ENCODE measurements around the gene ADCYAP1. TPM values are rescaled to one million over a fixed set of nuclear protein-coding genes. Genes with fewer than 3 reads are reported as not detected.

Gene ADCYAP1
- polyA plus RNA-seq, 1 of the 3 experiments (the other 2 are of a cell fraction): not detected

DNA sequence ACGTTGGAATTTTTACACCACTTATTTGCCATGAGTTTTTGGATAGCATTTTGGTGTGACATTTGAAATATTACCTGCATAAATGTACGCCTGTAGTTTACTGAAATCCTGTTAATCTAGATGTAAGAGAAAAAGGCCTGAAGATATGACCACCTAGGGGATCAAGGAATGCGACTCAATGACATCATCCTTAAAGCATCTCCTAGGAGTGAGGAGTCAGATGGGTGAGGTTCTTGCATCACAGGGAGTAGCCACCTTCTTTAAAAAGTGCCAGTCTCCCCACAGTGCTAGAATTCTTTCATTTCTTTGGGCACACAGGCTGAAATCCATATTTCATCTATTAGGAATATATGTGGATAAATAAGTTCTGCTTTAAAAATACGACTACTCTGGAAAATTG lies 34.5 kb downstream of the ADCYAP1 start:
- ChIA-PET POLR2A (no interaction called here), CTCF (no interaction called here)
- Histone ChIP-seq H3K79me2 (ENCODE audit: insufficient read depth) (no peaks in the 10 kb centered on the region), H3K36me3 (replicated peaks in 1 of 2; ENCODE audit: control insufficient read depth in 1 of 2, insufficient read depth in 2 of 2, low read length in 1 of 2) (no peaks in the 10 kb centered on the region), H3K27me3 (ENCODE audit: insufficient read depth) (no peaks in the 10 kb centered on the region), H3K9me3 (no peaks in the 10 kb centered on the region), H3F3A (replicated peaks; ENCODE audit: insufficient read depth) (no peaks in the 10 kb centered on the region), H3K4me1 (ENCODE audit: control insufficient read depth in 1 of 2, insufficient read depth in 2 of 2, low read depth in 1 of 2, low read length in 1 of 2) (no peaks in the 10 kb centered on the region), H3K27ac (ENCODE audit: low read depth in 2 of 2, low read length in 1 of 2) (no peak overlapping the region), H2AFZ (ENCODE audit: low read depth) (no peak overlapping the region), H3K4me3 (ENCODE audit: low read depth in 2 of 2, low read length in 1 of 2) (no peak overlapping the region), H3K9ac (no peak overlapping the region), H3K4me2 (no peak overlapping the region), H4K20me1 (ENCODE audit: insufficient read depth) (no peaks in the 10 kb centered on the region), H3K9me2 (no peaks in the 10 kb centered on the region)
- TF ChIP-seq ELF1 (IDR thresholded peaks at IDR 0.05): no peak
- TF ChIP-seq GATA2 (CRISPR knock-in tag; IDR thresholded peaks at IDR 0.05): no peak
- TF ChIP-seq, protein P1, sequence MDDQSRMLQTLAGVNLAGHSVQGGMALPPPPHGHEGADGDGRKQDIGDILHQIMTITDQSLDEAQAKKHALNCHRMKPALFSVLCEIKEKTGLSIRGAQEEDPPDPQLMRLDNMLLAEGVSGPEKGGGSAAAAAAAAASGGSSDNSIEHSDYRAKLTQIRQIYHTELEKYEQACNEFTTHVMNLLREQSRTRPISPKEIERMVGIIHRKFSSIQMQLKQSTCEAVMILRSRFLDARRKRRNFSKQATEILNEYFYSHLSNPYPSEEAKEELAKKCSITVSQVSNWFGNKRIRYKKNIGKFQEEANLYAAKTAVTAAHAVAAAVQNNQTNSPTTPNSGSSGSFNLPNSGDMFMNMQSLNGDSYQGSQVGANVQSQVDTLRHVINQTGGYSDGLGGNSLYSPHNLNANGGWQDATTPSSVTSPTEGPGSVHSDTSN (IDR thresholded peaks at IDR 0.05): no peak
- no peak for TF ChIP-seq FOXJ3 (CRISPR knock-in tag; IDR thresholded peaks at IDR 0.05)
- TF ChIP-seq, protein P2, sequence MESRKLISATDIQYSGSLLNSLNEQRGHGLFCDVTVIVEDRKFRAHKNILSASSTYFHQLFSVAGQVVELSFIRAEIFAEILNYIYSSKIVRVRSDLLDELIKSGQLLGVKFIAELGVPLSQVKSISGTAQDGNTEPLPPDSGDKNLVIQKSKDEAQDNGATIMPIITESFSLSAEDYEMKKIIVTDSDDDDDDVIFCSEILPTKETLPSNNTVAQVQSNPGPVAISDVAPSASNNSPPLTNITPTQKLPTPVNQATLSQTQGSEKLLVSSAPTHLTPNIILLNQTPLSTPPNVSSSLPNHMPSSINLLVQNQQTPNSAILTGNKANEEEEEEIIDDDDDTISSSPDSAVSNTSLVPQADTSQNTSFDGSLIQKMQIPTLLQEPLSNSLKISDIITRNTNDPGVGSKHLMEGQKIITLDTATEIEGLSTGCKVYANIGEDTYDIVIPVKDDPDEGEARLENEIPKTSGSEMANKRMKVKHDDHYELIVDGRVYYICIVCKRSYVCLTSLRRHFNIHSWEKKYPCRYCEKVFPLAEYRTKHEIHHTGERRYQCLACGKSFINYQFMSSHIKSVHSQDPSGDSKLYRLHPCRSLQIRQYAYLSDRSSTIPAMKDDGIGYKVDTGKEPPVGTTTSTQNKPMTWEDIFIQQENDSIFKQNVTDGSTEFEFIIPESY (IDR thresholded peaks at IDR 0.05; ENCODE audit: borderline replicate concordance, low read depth): no peak
- no peak for TF ChIP-seq YY1 (IDR thresholded peaks at IDR 0.05; ENCODE audit: low read depth)
- TF ChIP-seq TAF1 (IDR thresholded peaks at IDR 0.05; ENCODE audit: borderline replicate concordance, low read depth, low read length): no peak
- TF ChIP-seq, protein P3, sequence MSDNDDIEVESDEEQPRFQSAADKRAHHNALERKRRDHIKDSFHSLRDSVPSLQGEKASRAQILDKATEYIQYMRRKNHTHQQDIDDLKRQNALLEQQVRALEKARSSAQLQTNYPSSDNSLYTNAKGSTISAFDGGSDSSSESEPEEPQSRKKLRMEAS (IDR thresholded peaks at IDR 0.05; ENCODE audit: low read depth): no peak
- TF ChIP-seq NFIC (IDR thresholded peaks at IDR 0.05; ENCODE audit: borderline replicate concordance): no peak
- no peak for DNase-seq
- whole genome bisulfite sequencing (ENCODE audit: low lambda C conversion rate): 3% methylated on average over 4 of the region's 4 CpGs

DNA sequence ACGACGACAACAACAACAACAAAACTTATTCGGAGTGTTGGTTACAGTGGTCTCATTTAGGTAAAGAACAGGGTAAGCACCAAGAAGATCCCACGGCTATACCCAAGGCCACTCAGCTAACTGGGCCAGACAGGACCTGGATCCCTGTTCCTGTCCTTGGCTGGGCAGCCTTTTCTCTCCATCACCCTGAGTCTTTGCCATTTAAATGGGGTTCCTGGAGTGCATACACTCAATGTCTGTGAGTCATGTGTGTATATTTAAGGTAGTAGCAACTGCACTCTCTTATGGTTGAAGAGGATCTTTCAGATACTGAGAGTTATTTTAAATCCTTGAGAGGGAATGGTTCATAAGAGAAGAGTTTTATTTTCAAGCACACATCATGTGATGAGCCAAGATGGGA lies 35.3 kb downstream of the ADCYAP1 start:
- Histone ChIP-seq H3K79me2 (ENCODE audit: insufficient read depth) (no peaks in the 10 kb centered on the region), H3K27me3 (ENCODE audit: insufficient read depth) (no peaks in the 10 kb centered on the region; the same call in 1 of the 2 replicates), H3K4me2 (no peak overlapping the region), H4K20me1 (ENCODE audit: insufficient read depth) (no peaks in the 10 kb centered on the region), H3K4me1 (ENCODE audit: control insufficient read depth in 1 of 2, insufficient read depth in 2 of 2, low read depth in 1 of 2, low read length in 1 of 2) (no peaks in the 10 kb centered on the region), H3K9me2 (no peaks in the 10 kb centered on the region), H3K27ac (ENCODE audit: low read depth in 2 of 2, low read length in 1 of 2) (no peak overlapping the region), H3F3A (replicated peaks; ENCODE audit: insufficient read depth) (no peaks in the 10 kb centered on the region), H3K36me3 (replicated peaks in 1 of 2; ENCODE audit: control insufficient read depth in 1 of 2, insufficient read depth in 2 of 2, low read length in 1 of 2) (no peaks in the 10 kb centered on the region), H2AFZ (ENCODE audit: low read depth) (no peak overlapping the region), H3K9me3 (no peaks in the 10 kb centered on the region), H3K9ac (no peak overlapping the region), H3K4me3 (ENCODE audit: low read depth in 2 of 2, low read length in 1 of 2) (no peak overlapping the region)
- CTCF ChIA-PET: no interaction called here
- 5% methylated on average over 4 of the region's 4 CpGs for WGBS (ENCODE audit: low lambda C conversion rate)
- DNase-seq: no peak
- no peak for TF ChIP-seq JUND (IDR thresholded peaks at IDR 0.05)
- TF ChIP-seq RCOR1 (IDR thresholded peaks at IDR 0.05; ENCODE audit: low read length): no peak
- no peak for TF ChIP-seq YY1 (IDR thresholded peaks at IDR 0.05; ENCODE audit: low read depth)
- no peak for TF ChIP-seq MEF2A (IDR thresholded peaks at IDR 0.05; ENCODE audit: borderline replicate concordance, low read depth)
- no peak for TF ChIP-seq SIN3A (IDR thresholded peaks at IDR 0.05; ENCODE audit: borderline replicate concordance, low read depth, low read length)
- no peak for TF ChIP-seq GATA2 (CRISPR knock-in tag; IDR thresholded peaks at IDR 0.05)
- TF ChIP-seq, protein P4, sequence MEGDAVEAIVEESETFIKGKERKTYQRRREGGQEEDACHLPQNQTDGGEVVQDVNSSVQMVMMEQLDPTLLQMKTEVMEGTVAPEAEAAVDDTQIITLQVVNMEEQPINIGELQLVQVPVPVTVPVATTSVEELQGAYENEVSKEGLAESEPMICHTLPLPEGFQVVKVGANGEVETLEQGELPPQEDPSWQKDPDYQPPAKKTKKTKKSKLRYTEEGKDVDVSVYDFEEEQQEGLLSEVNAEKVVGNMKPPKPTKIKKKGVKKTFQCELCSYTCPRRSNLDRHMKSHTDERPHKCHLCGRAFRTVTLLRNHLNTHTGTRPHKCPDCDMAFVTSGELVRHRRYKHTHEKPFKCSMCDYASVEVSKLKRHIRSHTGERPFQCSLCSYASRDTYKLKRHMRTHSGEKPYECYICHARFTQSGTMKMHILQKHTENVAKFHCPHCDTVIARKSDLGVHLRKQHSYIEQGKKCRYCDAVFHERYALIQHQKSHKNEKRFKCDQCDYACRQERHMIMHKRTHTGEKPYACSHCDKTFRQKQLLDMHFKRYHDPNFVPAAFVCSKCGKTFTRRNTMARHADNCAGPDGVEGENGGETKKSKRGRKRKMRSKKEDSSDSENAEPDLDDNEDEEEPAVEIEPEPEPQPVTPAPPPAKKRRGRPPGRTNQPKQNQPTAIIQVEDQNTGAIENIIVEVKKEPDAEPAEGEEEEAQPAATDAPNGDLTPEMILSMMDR (IDR thresholded peaks at IDR 0.05): no peak
- POLR2A ChIA-PET: no interaction called here

All from SK-N-SH (cell line).